ENCODE data around the gene TMEM185A. TPM values are rescaled to one million over a fixed set of nuclear protein-coding genes. Genes with fewer than 3 reads are reported as not detected.

The TMEM185A gene
- total RNA-seq, 2 experiments from 2014 or later = 10.5 to 12.7 TPM

Other genes starting within 250 kb of the TMEM185A start
- 10 to 100 TPM; 71.6 to 72.2 TPM for gene IDS, start 126.5 kb downstream of the TMEM185A start, total RNA-seq
- gene EOLA1, start 90.8 kb downstream of the TMEM185A start, total RNA-seq = 10 to 100 TPM; 22.1 to 24.7 TPM
- gene HSFX3, start 81.9 kb downstream of the TMEM185A start, total RNA-seq = not detected
- not detected for gene MAGEA9B, start 44.3 kb downstream of the TMEM185A start, total RNA-seq
- under 1 TPM in 1 of 2 experiments, not detected in 1; 0.29 TPM for gene HSFX2, start 36.5 kb downstream of the TMEM185A start, total RNA-seq
- not detected for gene MAGEA11, start 80.3 kb upstream of the TMEM185A start, total RNA-seq
- gene HSFX1, start 142.3 kb upstream of the TMEM185A start, total RNA-seq = under 1 TPM; 0.24 to 0.43 TPM
- gene MAGEA9, start 150.1 kb upstream of the TMEM185A start, total RNA-seq = not detected
- not detected for gene MAGEA8, start 249.4 kb upstream of the TMEM185A start, total RNA-seq

All from activated CD4-positive, alpha-beta memory T cell treated with anti-CD3 and anti-CD28 coated beads for 36 hours (primary cell).